Activated CD8-positive, alpha-beta T cell treated with anti-CD3 and anti-CD28 coated beads for 36 hours (primary cell): Measurements from ENCODE around the gene ETHE1. TPM values are rescaled to one million over a fixed set of nuclear protein-coding genes. Genes with fewer than 3 reads are reported as not detected.

Experiments
- ATAC-seq: fragments of 200-7000 bp; cut with Tn5 transposase; one replicate; pipeline ENCODE4 v1.10.0; 2021; ENCODE audit warnings: mild to moderate bottlenecking, moderate library complexity
- CTCF ChIA-PET: fragments of 350-600 bp; sonication (Branson Sonifier 250); formaldehyde crosslinking; loops from one replicate; lab custom pipeline; 2021; ENCODE audit warnings: antibody characterized with exemption; lab: Charles Lee
- POLR2A ChIA-PET: fragments of 350-600 bp; sonication (Branson Sonifier 250); formaldehyde crosslinking; loops from one replicate; lab custom pipeline; 2021; ENCODE audit warnings: antibody characterized with exemption; lab: Charles Lee
- DNase-seq: peaks from one replicate; pipeline ENCODE4 v3.0.0-alpha.2; 2020
- H3K27ac Mint-ChIP-seq: one replicate; pipeline ENCODE4 v1.8.0; 2021; ENCODE audit warnings: mild to moderate bottlenecking, mixed read lengths
- H3K27me3 Mint-ChIP-seq: one replicate; pipeline ENCODE4 v1.8.0; 2021; ENCODE audit warnings: mixed read lengths
- H3K36me3 Mint-ChIP-seq: one replicate; pipeline ENCODE4 v1.8.0; 2021; ENCODE audit warnings: low read depth, mixed read lengths
- H3K4me1 Mint-ChIP-seq: one replicate; pipeline ENCODE4 v1.8.0; 2021; ENCODE audit warnings: low read depth, mixed read lengths
- H3K4me3 Mint-ChIP-seq: one replicate; pipeline ENCODE4 v1.8.0; 2021; ENCODE audit warnings: mild to moderate bottlenecking, moderate library complexity, mixed read lengths
- H3K9me3 Mint-ChIP-seq: one replicate; pipeline ENCODE4 v1.8.0; 2021; ENCODE audit warnings: mixed read lengths
- CTCF ChIP-seq: fragments of 200-600 bp; IDR thresholded peaks from one replicate; pipeline ENCODE4 v1.8.0; 2022; ENCODE audit warnings: antibody characterized with exemption, mild to moderate bottlenecking
- intact Hi-C: fragments of 100-400 bp; cut with micrococcal nuclease; formaldehyde crosslinking; loops from one replicate; pipeline ENCODE4 v1.10.0; 2022
- total RNA-seq, 2 experiments: library from RNA; stranded (reverse); gene quantifications; one replicate each; pipeline ENCODE4 v1.2.3, GENCODE V29; 2021

ETHE1 gene
- total RNA-seq, 2 experiments from 2014 or later, result 50.9 to 57.1 TPM

- DNase-seq, result no peak
- H3K27me3 Mint-ChIP-seq, result no peaks in the 10 kb centered on the region
- H3K27ac Mint-ChIP-seq, result no peak overlapping the region
- H3K4me1 Mint-ChIP-seq, result no peaks in the 10 kb centered on the region
- no peaks in the 10 kb centered on the region for H3K9me3 Mint-ChIP-seq
- peaks cover 11% of the 10 kb centered on the region for H3K36me3 Mint-ChIP-seq
- ATAC-seq, result no peak
- CTCF ChIA-PET, result interaction anchor here (1.3 kb wide), 1 partner anchor 8 kb away, joined by 3 read pairs; no protein-coding TSS in a partner anchor
- no peak for TF ChIP-seq CTCF
- H3K4me3 Mint-ChIP-seq, result no peak overlapping the region
- POLR2A ChIA-PET, result interaction anchor here (0.5 to 1.5 kb wide), 3 partner anchors 9 to 34 kb away, joined by 3 to 6 read pairs (median 3); partner anchors contain the start of gene PHLDB3
- intact Hi-C loops, result no loop called here
These were observed 44.8 kb downstream of the ETHE1 start for GRCh38 chr19:43482193-43482592.

GRCh38 chr19:43481701-43482100, 45.3 kb downstream of the ETHE1 start:
- Mint-ChIP-seq H3K4me3 (no peak overlapping the region), H3K27me3 (no peaks in the 10 kb centered on the region), H3K27ac (no peak overlapping the region), H3K4me1 (no peaks in the 10 kb centered on the region), H3K36me3 (peaks cover 13% of the 10 kb centered on the region), H3K9me3 (no peaks in the 10 kb centered on the region)
- intact Hi-C loops, result no loop called here
- ATAC-seq, result no peak
- no peak for TF ChIP-seq CTCF
- ChIA-PET CTCF (interaction anchor here (1.3 kb wide), 1 partner anchor 9 kb away, joined by 3 read pairs; no protein-coding TSS in a partner anchor), POLR2A (interaction anchor here (1.5 kb wide), 1 partner anchor 8 kb away, joined by 6 read pairs; no protein-coding TSS in a partner anchor)
- DNase-seq, result no peak

GRCh38 chr19:43480574-43480973, 46.4 kb downstream of the ETHE1 start:
- POLR2A ChIA-PET, result interaction anchor here (1.9 kb wide), 1 partner anchor 23 kb away, joined by 6 read pairs; no protein-coding TSS in a partner anchor
- Mint-ChIP-seq H3K36me3 (peaks cover 12% of the 10 kb centered on the region), H3K9me3 (no peaks in the 10 kb centered on the region), H3K4me1 (peaks cover 3% of the 10 kb centered on the region), H3K27me3 (no peaks in the 10 kb centered on the region), H3K27ac (no peak overlapping the region), H3K4me3 (no peak overlapping the region)
- DNase-seq, result no peak
- ATAC-seq, result no peak
- CTCF ChIA-PET, result interaction anchor here (0.9 to 3.1 kb wide), 5 partner anchors 15 to 75 kb away, joined by 3 to 13 read pairs (median 4); partner anchors contain the start of gene LYPD3
- intact Hi-C loops, result no loop called here
- TF ChIP-seq CTCF, result no peak

GRCh38 chr19:43479961-43480561, 46.9 kb downstream of the ETHE1 start:
- POLR2A ChIA-PET, result interaction anchor here (1.9 kb wide), 1 partner anchor 24 kb away, joined by 6 read pairs; no protein-coding TSS in a partner anchor
- no peak for DNase-seq
- TF ChIP-seq CTCF, result no peak
- H3K9me3 Mint-ChIP-seq, result no peaks in the 10 kb centered on the region
- intact Hi-C loops, result no loop called here
- CTCF ChIA-PET, result interaction anchor here (0.6 to 3.1 kb wide), 9 partner anchors 14 to 75 kb away, joined by 3 to 13 read pairs (median 4); partner anchors contain the start of gene LYPD3
- no peak overlapping the region for H3K4me3 Mint-ChIP-seq
- peaks cover 8% of the 10 kb centered on the region for H3K4me1 Mint-ChIP-seq
- H3K36me3 Mint-ChIP-seq, result peaks cover 15% of the 10 kb centered on the region
- ATAC-seq, result no peak
- no peak overlapping the region for H3K27ac Mint-ChIP-seq
- H3K27me3 Mint-ChIP-seq, result no peaks in the 10 kb centered on the region

GRCh38 chr19:43479226-43479625, 47.8 kb downstream of the ETHE1 start:
- ChIA-PET CTCF (interaction anchor here (0.6 to 3.1 kb wide), 5 partner anchors 22 to 76 kb away, joined by 3 to 13 read pairs (median 5); no protein-coding TSS in a partner anchor), POLR2A (interaction anchor here (1.7 to 1.9 kb wide), 2 partner anchors 16 to 25 kb away, joined by 3 to 6 read pairs; no protein-coding TSS in a partner anchor)

More at GRCh38 chr19:43479226-43479625, 47.8 kb downstream of the ETHE1 start:
- no peak for TF ChIP-seq CTCF
- Mint-ChIP-seq H3K27ac (no peak overlapping the region), H3K36me3 (peaks cover 15% of the 10 kb centered on the region), H3K27me3 (no peaks in the 10 kb centered on the region), H3K4me3 (no peak overlapping the region), H3K9me3 (no peaks in the 10 kb centered on the region), H3K4me1 (peaks cover 10% of the 10 kb centered on the region)
- DNase-seq (no peak), ATAC-seq (no peak)
- intact Hi-C loops, result no loop called here
